ENCODE data around the gene ENTR1. TPM values are rescaled to one million over a fixed set of nuclear protein-coding genes. Genes with fewer than 3 reads are reported as not detected.

ENTR1 gene
- total RNA-seq, 1 donor from 2014 or later, result 34.9 TPM

DNA sequence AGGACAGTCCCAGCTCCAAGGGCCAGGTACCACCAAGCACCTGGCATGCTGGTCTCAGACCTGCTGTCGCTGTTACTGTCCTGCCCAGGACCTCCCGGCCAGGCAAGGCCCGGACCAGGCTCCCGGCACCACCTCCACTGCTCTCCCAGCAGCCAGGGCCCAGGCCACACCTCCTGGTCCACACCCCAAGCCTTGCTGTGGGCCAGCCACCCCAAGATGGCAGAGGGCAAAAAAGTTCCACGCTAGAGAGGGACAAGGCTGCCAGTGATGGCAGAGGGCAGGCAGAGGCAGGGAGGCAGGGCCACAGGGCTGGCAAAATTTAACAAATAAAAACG lies 48.0 kb downstream of the ENTR1 start:
- Histone ChIP-seq H3K9me3 (ENCODE audit: low read depth) (no peaks in the 10 kb centered on the region), H2AFZ (replicated peaks) (no peak overlapping the region), H3K4me3 (no peak overlapping the region), H3K4me1 (no peaks in the 10 kb centered on the region), H3K27ac (no peak overlapping the region), H3K36me3 (no peaks in the 10 kb centered on the region), H3F3A (ENCODE audit: low read depth) (no peaks in the 10 kb centered on the region), H4K20me1 (ENCODE audit: low read depth) (peaks cover 10% of the 10 kb centered on the region), H3K27me3 (no peaks in the 10 kb centered on the region), H3K4me2 (no peak overlapping the region), H3K9ac (no peak overlapping the region), H3K79me2 (ENCODE audit: low read depth) (no peaks in the 10 kb centered on the region)
- Mint-ChIP-seq H3K27me3 (ENCODE audit: insufficient read depth, low read depth) (peaks cover 6% of the 10 kb centered on the region), H3K36me3 (no peaks in the 10 kb centered on the region), H3K27ac (no peak overlapping the region), H3K4me3 (peak overlapping the region; percentile 86), H3K9me3 (no peaks in the 10 kb centered on the region), H3K4me1 (peaks cover 4% of the 10 kb centered on the region)
- TF ChIP-seq, protein P1, sequence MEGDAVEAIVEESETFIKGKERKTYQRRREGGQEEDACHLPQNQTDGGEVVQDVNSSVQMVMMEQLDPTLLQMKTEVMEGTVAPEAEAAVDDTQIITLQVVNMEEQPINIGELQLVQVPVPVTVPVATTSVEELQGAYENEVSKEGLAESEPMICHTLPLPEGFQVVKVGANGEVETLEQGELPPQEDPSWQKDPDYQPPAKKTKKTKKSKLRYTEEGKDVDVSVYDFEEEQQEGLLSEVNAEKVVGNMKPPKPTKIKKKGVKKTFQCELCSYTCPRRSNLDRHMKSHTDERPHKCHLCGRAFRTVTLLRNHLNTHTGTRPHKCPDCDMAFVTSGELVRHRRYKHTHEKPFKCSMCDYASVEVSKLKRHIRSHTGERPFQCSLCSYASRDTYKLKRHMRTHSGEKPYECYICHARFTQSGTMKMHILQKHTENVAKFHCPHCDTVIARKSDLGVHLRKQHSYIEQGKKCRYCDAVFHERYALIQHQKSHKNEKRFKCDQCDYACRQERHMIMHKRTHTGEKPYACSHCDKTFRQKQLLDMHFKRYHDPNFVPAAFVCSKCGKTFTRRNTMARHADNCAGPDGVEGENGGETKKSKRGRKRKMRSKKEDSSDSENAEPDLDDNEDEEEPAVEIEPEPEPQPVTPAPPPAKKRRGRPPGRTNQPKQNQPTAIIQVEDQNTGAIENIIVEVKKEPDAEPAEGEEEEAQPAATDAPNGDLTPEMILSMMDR (IDR thresholded peaks at IDR 0.05), result no peak
- no peak for TF ChIP-seq EZH2phosphoT487 (IDR thresholded peaks at IDR 0.05)
- TF ChIP-seq EZH2 (IDR thresholded peaks at IDR 0.05), result no peak
- DNase-seq (ENCODE audit: low spot score), result no peak

DNA sequence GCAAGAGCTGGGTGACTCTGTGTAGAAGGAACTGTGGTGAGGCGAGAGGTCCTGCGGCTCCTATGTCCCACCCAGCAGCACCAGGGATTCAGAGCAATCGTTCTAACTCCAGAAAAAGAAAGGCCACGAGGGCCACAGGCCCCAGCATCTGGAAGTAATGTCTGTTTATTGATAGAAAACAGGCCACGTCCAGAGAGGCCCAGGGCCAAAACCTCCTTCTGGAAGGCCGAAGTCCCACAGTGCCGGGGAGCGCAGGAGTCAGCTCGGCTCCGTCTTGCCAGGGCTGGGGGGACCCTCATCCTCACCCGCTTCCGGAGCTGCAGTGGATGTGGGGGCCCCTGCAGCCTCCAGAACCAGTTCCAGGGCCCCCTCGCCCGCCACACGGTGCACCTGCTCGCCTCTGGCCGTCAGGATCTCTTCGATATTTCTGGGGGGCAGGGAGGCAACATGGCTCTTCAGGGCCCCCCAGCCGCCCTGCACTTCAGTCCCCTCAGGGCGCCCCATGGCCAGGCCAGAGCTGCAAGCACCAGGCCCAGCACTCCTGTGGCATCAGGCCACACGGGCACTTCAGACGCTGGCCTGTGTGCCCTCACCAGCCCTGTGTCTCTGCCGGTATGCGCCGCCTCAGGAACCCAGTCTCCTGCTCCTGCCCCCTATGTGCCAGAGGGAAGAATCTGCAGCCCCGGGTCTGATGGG lies 48.5 kb downstream of the ENTR1 start:
- Mint-ChIP-seq H3K36me3 (no peaks in the 10 kb centered on the region), H3K4me1 (peaks cover 4% of the 10 kb centered on the region), H3K27ac (no peak overlapping the region), H3K27me3 (ENCODE audit: insufficient read depth, low read depth) (peaks cover 9% of the 10 kb centered on the region), H3K4me3 (peak overlapping the region; percentile 86), H3K9me3 (no peaks in the 10 kb centered on the region)
- H3F3A ChIP-seq (ENCODE audit: low read depth), result no peaks in the 10 kb centered on the region
- TF ChIP-seq, protein P1 (IDR thresholded peaks at IDR 0.05), result no peak
- TF ChIP-seq EZH2phosphoT487 (IDR thresholded peaks at IDR 0.05) (no peak), EZH2 (IDR thresholded peaks at IDR 0.05) (no peak)
- no peak for DNase-seq (ENCODE audit: low spot score)
- H3K27ac ChIP-seq, result no peak overlapping the region
- no peak overlapping the region for H3K4me3 ChIP-seq
- H3K9me3 ChIP-seq (ENCODE audit: low read depth), result no peaks in the 10 kb centered on the region
- H2AFZ ChIP-seq (replicated peaks), result no peak overlapping the region
- H3K4me2 ChIP-seq, result no peak overlapping the region
- no peak overlapping the region for H3K9ac ChIP-seq
- H3K79me2 ChIP-seq (ENCODE audit: low read depth), result no peaks in the 10 kb centered on the region
- no peaks in the 10 kb centered on the region for H3K4me1 ChIP-seq
- peaks cover 10% of the 10 kb centered on the region for H4K20me1 ChIP-seq (ENCODE audit: low read depth)
- no peaks in the 10 kb centered on the region for H3K36me3 ChIP-seq
- no peaks in the 10 kb centered on the region for H3K27me3 ChIP-seq

DNA sequence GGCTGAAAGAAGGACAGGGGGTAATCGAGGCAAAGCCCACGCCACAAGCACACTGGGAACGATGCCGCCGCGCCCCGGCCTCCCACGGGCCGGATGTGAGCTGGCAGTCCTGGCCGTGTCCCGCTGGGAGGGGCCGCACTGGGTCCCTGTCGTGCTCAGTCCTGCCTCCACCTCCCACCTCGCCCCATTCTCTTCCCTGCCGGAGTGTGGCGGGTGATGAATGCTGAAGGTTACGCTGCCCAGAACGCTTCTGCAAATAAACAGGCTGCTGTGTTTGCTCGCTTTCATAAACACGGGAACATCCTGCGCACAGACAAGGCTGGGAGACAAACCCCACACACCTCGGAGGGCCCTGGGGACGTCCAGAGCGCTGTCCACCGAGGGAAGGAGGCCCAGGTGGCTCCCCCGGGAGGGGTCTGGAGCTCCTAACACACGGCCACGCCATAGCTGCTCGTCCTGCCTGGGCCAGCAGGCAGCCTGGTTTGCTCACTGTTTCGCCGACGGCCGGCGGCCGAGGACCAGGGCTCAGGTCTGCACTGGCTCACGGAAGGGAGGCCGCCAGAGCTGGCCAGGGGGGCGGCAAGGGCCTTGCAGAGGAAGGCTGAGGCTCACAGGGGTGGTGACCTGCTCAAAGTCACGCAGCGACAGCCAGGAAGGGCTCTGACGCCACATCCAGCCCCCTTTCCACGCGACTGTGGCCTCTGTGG lies 49.2 kb downstream of the ENTR1 start:
- Histone ChIP-seq H3K4me1 (no peaks in the 10 kb centered on the region), H3K27me3 (no peaks in the 10 kb centered on the region), H2AFZ (replicated peaks) (no peak overlapping the region), H3K79me2 (ENCODE audit: low read depth) (no peaks in the 10 kb centered on the region), H3F3A (ENCODE audit: low read depth) (no peaks in the 10 kb centered on the region), H3K4me3 (no peak overlapping the region), H3K9ac (no peak overlapping the region), H3K36me3 (no peaks in the 10 kb centered on the region), H4K20me1 (ENCODE audit: low read depth) (peaks cover 10% of the 10 kb centered on the region), H3K9me3 (ENCODE audit: low read depth) (no peaks in the 10 kb centered on the region), H3K4me2 (no peak overlapping the region), H3K27ac (no peak overlapping the region)
- peaks cover 9% of the 10 kb centered on the region for H3K27me3 Mint-ChIP-seq (ENCODE audit: insufficient read depth, low read depth)
- no peak overlapping the region for H3K4me3 Mint-ChIP-seq
- H3K27ac Mint-ChIP-seq, result no peak overlapping the region
- no peak for DNase-seq (ENCODE audit: low spot score)
- H3K9me3 Mint-ChIP-seq, result no peaks in the 10 kb centered on the region
- peaks cover 4% of the 10 kb centered on the region for H3K4me1 Mint-ChIP-seq
- TF ChIP-seq EZH2phosphoT487 (IDR thresholded peaks at IDR 0.05) (no peak), EZH2 (IDR thresholded peaks at IDR 0.05) (no peak)
- TF ChIP-seq, protein P1 (IDR thresholded peaks at IDR 0.05), result no peak
- H3K36me3 Mint-ChIP-seq, result no peaks in the 10 kb centered on the region
